ENCODE results near the gene DDR2.

DNA sequence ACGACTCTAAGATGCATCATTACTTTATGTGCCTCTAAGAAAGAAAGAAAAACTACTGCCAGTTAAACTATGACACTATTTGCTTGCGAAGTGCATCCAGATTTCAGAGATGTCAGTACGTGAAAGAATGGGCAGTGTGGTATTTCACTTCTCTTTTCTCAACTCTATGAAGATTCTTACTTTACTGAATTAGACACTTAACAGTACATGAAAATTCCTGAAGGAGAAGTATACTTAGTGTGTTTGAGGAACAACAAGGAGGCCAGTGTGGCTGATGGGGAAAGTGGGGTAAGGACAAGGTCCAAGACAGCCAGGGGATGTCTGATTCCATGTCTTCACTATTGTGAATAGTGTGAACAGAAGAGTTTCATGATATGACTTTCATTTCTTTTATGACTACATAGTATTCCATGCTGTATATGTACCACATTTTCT, 104.4 kb downstream of the DDR2 start:
- TF ChIP-seq TAF1 (IDR thresholded peaks at IDR 0.05; ENCODE audit: borderline replicate concordance, low read depth, low read length): no peak
- TF ChIP-seq, protein P1, sequence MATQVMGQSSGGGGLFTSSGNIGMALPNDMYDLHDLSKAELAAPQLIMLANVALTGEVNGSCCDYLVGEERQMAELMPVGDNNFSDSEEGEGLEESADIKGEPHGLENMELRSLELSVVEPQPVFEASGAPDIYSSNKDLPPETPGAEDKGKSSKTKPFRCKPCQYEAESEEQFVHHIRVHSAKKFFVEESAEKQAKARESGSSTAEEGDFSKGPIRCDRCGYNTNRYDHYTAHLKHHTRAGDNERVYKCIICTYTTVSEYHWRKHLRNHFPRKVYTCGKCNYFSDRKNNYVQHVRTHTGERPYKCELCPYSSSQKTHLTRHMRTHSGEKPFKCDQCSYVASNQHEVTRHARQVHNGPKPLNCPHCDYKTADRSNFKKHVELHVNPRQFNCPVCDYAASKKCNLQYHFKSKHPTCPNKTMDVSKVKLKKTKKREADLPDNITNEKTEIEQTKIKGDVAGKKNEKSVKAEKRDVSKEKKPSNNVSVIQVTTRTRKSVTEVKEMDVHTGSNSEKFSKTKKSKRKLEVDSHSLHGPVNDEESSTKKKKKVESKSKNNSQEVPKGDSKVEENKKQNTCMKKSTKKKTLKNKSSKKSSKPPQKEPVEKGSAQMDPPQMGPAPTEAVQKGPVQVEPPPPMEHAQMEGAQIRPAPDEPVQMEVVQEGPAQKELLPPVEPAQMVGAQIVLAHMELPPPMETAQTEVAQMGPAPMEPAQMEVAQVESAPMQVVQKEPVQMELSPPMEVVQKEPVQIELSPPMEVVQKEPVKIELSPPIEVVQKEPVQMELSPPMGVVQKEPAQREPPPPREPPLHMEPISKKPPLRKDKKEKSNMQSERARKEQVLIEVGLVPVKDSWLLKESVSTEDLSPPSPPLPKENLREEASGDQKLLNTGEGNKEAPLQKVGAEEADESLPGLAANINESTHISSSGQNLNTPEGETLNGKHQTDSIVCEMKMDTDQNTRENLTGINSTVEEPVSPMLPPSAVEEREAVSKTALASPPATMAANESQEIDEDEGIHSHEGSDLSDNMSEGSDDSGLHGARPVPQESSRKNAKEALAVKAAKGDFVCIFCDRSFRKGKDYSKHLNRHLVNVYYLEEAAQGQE (IDR thresholded peaks at IDR 0.05; ENCODE audit: low read depth, low read length): no peak
- TF ChIP-seq, protein P2, sequence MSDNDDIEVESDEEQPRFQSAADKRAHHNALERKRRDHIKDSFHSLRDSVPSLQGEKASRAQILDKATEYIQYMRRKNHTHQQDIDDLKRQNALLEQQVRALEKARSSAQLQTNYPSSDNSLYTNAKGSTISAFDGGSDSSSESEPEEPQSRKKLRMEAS (IDR thresholded peaks at IDR 0.05; ENCODE audit: low read depth): no peak
- TF ChIP-seq FOXM1 (IDR thresholded peaks at IDR 0.05; ENCODE audit: low read depth): no peak
- TF ChIP-seq POLR2AphosphoS5 (IDR thresholded peaks at IDR 0.05; ENCODE audit: low read depth, low read length): no peak
- no peak for TF ChIP-seq RAD21 (IDR thresholded peaks at IDR 0.05; ENCODE audit: low read length)
- TF ChIP-seq, protein P3, sequence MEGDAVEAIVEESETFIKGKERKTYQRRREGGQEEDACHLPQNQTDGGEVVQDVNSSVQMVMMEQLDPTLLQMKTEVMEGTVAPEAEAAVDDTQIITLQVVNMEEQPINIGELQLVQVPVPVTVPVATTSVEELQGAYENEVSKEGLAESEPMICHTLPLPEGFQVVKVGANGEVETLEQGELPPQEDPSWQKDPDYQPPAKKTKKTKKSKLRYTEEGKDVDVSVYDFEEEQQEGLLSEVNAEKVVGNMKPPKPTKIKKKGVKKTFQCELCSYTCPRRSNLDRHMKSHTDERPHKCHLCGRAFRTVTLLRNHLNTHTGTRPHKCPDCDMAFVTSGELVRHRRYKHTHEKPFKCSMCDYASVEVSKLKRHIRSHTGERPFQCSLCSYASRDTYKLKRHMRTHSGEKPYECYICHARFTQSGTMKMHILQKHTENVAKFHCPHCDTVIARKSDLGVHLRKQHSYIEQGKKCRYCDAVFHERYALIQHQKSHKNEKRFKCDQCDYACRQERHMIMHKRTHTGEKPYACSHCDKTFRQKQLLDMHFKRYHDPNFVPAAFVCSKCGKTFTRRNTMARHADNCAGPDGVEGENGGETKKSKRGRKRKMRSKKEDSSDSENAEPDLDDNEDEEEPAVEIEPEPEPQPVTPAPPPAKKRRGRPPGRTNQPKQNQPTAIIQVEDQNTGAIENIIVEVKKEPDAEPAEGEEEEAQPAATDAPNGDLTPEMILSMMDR (IDR thresholded peaks at IDR 0.05): no peak
- no peak for TF ChIP-seq JUND (IDR thresholded peaks at IDR 0.05)
- TF ChIP-seq TEAD4 (IDR thresholded peaks at IDR 0.05; ENCODE audit: borderline replicate concordance, insufficient read depth): no peak
- no peak for TF ChIP-seq NRF1 (IDR thresholded peaks at IDR 0.05; ENCODE audit: low read depth, low read length)
- TF ChIP-seq YY1 (IDR thresholded peaks at IDR 0.05; ENCODE audit: low read depth): no peak
